ENCODE measurements around the gene SRGAP3. TPM values are rescaled to one million over a fixed set of nuclear protein-coding genes. Genes with fewer than 3 reads are reported as not detected.

Gene SRGAP3
- total RNA-seq, 1 donor from 2014 or later = 89.5 TPM

GRCh38 chr3:9224490-9224889 lies 25.0 kb downstream of the SRGAP3 start:
- DNase-seq = peak; percentile 18

- no peak for DNase-seq
Observed at GRCh38 chr3:9223672-9224071, 25.8 kb downstream of the SRGAP3 start.

GRCh38 chr3:9222956-9223639 lies 26.3 kb downstream of the SRGAP3 start:
- no peak for DNase-seq

- no peak for DNase-seq
Observed at GRCh38 chr3:9222049-9222448, 27.4 kb downstream of the SRGAP3 start.

GRCh38 chr3:9218514-9218846 lies 31.0 kb downstream of the SRGAP3 start:
- DNase-seq = no peak

- no peak for DNase-seq
Observed at GRCh38 chr3:9217784-9218513, 31.5 kb downstream of the SRGAP3 start.

- no peak for DNase-seq
Observed at GRCh38 chr3:9216736-9217135, 32.7 kb downstream of the SRGAP3 start.

- no peak for DNase-seq
Observed at GRCh38 chr3:9214599-9214998, 34.8 kb downstream of the SRGAP3 start.

GRCh38 chr3:9214185-9214584 lies 35.3 kb downstream of the SRGAP3 start:
- no peak for DNase-seq

GRCh38 chr3:9213019-9213634 lies 36.3 kb downstream of the SRGAP3 start:
- DNase-seq = no peak

GRCh38 chr3:9211155-9211950 lies 38.1 kb downstream of the SRGAP3 start:
- DNase-seq = no peak

GRCh38 chr3:9209777-9210176 lies 39.7 kb downstream of the SRGAP3 start:
- no peak for DNase-seq

- DNase-seq = no peak
Observed at GRCh38 chr3:9208605-9209152, 40.8 kb downstream of the SRGAP3 start.

GRCh38 chr3:9207116-9207763 lies 42.2 kb downstream of the SRGAP3 start:
- DNase-seq = no peak

- DNase-seq = no peak
Observed at GRCh38 chr3:9206287-9206686, 43.2 kb downstream of the SRGAP3 start.

GRCh38 chr3:9205345-9206143 lies 43.9 kb downstream of the SRGAP3 start:
- DNase-seq = no peak

- DNase-seq = peak; percentile 37
Observed at GRCh38 chr3:9204253-9204992, 45.0 kb downstream of the SRGAP3 start.

GRCh38 chr3:9203317-9203716 lies 46.1 kb downstream of the SRGAP3 start:
- DNase-seq = no peak

GRCh38 chr3:9202546-9202945 lies 46.9 kb downstream of the SRGAP3 start:
- DNase-seq = no peak

- no peak for DNase-seq
Observed at GRCh38 chr3:9201955-9202354, 47.5 kb downstream of the SRGAP3 start.
